Osteoblast (primary cell): ENCODE data around the gene BCAP31. TPM values are rescaled to one million over a fixed set of nuclear protein-coding genes. Genes with fewer than 3 reads are reported as not detected.

Source experiments
- DNase-seq: peaks from one replicate; pipeline ENCODE4 v3.0.0; 2011; ENCODE audit warnings: low spot score, mixed read lengths; ENCODE audit not compliant: insufficient read length; ENCODE audit errors: missing footprints
- H2AFZ ChIP-seq: 2 replicates; pipeline ENCODE4 v1.6.0; 2011; ENCODE audit warnings: mild to moderate bottlenecking, low read length
- H3K27ac ChIP-seq: 2 replicates; pipeline ENCODE4 v1.5.1; 2011; ENCODE audit warnings: mild to moderate bottlenecking, low read depth, low read length, moderate library complexity
- H3K27me3 ChIP-seq: 2 replicates; pipeline ENCODE4 v1.6.0; 2012; ENCODE audit warnings: mild to moderate bottlenecking, control low read depth, inconsistent platforms, low read length, moderate library complexity; ENCODE audit not compliant: insufficient read depth
- H3K36me3 ChIP-seq: 2 replicates; pipeline ENCODE4 v1.5.1; 2011; ENCODE audit warnings: mild to moderate bottlenecking, low read length, control low read depth, moderate library complexity; ENCODE audit not compliant: insufficient read depth
- H3K4me1 ChIP-seq: 2 replicates; pipeline ENCODE4 v1.5.1; 2011; ENCODE audit warnings: mild to moderate bottlenecking, low read length, control low read depth, moderate library complexity; ENCODE audit not compliant: insufficient read depth
- H3K4me2 ChIP-seq: 2 replicates; pipeline ENCODE4 v1.6.0; 2011; ENCODE audit warnings: mild to moderate bottlenecking, low read length; ENCODE audit not compliant: insufficient read depth
- H3K4me3 ChIP-seq: fragments of 200-600 bp; sonication (generic); 3 replicates; pipeline ENCODE4 v1.5.1; 2012; ENCODE audit warnings: mild to moderate bottlenecking, low read length, inconsistent platforms; ENCODE audit not compliant: insufficient read depth
- H3K79me2 ChIP-seq: 2 replicates; pipeline ENCODE4 v1.6.0; 2012; ENCODE audit warnings: mild to moderate bottlenecking, low read length, control low read depth, inconsistent platforms; ENCODE audit not compliant: insufficient read depth
- H3K9me3 ChIP-seq: 2 replicates; pipeline ENCODE4 v1.5.1; 2011; ENCODE audit warnings: low read depth, low read length, control low read depth
- H4K20me1 ChIP-seq: 2 replicates; pipeline ENCODE4 v1.6.0; 2012; ENCODE audit warnings: mild to moderate bottlenecking, low read length, control low read depth; ENCODE audit not compliant: insufficient read depth
- CTCF ChIP-seq: IDR thresholded peaks from 2 replicates; pipeline ENCODE4 v1.5.1; 2011; ENCODE audit warnings: mild to moderate bottlenecking, low read depth, low read length, moderate library complexity; ENCODE audit errors: extremely low read depth
- total RNA-seq: library from RNA; depleted of rRNA; stranded (reverse); fragments of >200 nt; gene quantifications from 2 replicates; pipeline ENCODE4 v1.2.3, GENCODE V29; 2012

Gene BCAP31
- total RNA-seq, 1 donor, result 118 TPM

- no peaks in the 10 kb centered on the region for H4K20me1 ChIP-seq
- H3K9me3 ChIP-seq, result peaks cover 2% of the 10 kb centered on the region
- H3K27me3 ChIP-seq, result peaks cover 24% of the 10 kb centered on the region
- no peaks in the 10 kb centered on the region for H3K36me3 ChIP-seq
- H3K79me2 ChIP-seq, result no peaks in the 10 kb centered on the region
- peak overlapping the region; percentile 28 for H3K4me2 ChIP-seq
- no peak for TF ChIP-seq CTCF
- peak overlapping the region; percentile 41 for H2AFZ ChIP-seq
- no peak overlapping the region for H3K4me3 ChIP-seq
- H3K27ac ChIP-seq, result no peak overlapping the region
- H3K4me1 ChIP-seq, result no peaks in the 10 kb centered on the region
- DNase-seq, result peak; percentile 78
These were observed 56.8 kb downstream of the BCAP31 start for GRCh38 chrX:153667281-153667955.

- no peak overlapping the region for H3K27ac ChIP-seq
- H4K20me1 ChIP-seq, result no peaks in the 10 kb centered on the region
- H3K9me3 ChIP-seq, result peaks cover 2% of the 10 kb centered on the region
- peaks cover 38% of the 10 kb centered on the region for H3K27me3 ChIP-seq
- H3K36me3 ChIP-seq, result no peaks in the 10 kb centered on the region
- no peak overlapping the region for H2AFZ ChIP-seq
- H3K79me2 ChIP-seq, result no peaks in the 10 kb centered on the region
- TF ChIP-seq CTCF, result no peak
- H3K4me1 ChIP-seq, result no peaks in the 10 kb centered on the region
- no peak overlapping the region for H3K4me3 ChIP-seq
- H3K4me2 ChIP-seq, result no peak overlapping the region
- peak; percentile 17 for DNase-seq
These were observed 58.4 kb downstream of the BCAP31 start for GRCh38 chrX:153665726-153666306.

GRCh38 chrX:153662266-153662665 is 61.9 kb downstream of the BCAP31 start:
- Histone ChIP-seq H2AFZ (no peak overlapping the region), H3K4me2 (no peak overlapping the region), H3K36me3 (no peaks in the 10 kb centered on the region), H4K20me1 (no peaks in the 10 kb centered on the region), H3K4me3 (no peak overlapping the region), H3K27me3 (peaks cover 38% of the 10 kb centered on the region), H3K79me2 (no peaks in the 10 kb centered on the region), H3K27ac (no peak overlapping the region), H3K4me1 (no peaks in the 10 kb centered on the region), H3K9me3 (peaks cover 2% of the 10 kb centered on the region)
- TF ChIP-seq CTCF, result peak; percentile 36
- DNase-seq, result peak; percentile 52

GRCh38 chrX:153659268-153659667 is 64.9 kb downstream of the BCAP31 start:
- Histone ChIP-seq H3K4me1 (no peaks in the 10 kb centered on the region), H4K20me1 (no peaks in the 10 kb centered on the region), H3K4me3 (no peak overlapping the region), H3K79me2 (no peaks in the 10 kb centered on the region), H3K4me2 (no peak overlapping the region), H3K27ac (no peak overlapping the region), H3K27me3 (peaks cover 22% of the 10 kb centered on the region), H2AFZ (no peak overlapping the region), H3K36me3 (no peaks in the 10 kb centered on the region), H3K9me3 (no peaks in the 10 kb centered on the region)
- no peak for TF ChIP-seq CTCF
- no peak for DNase-seq
